ENCODE results near the gene KCNJ15.

The KCNJ15 gene

GRCh38 chr21:38300141-38300578 lies 43.4 kb downstream of the KCNJ15 start:
- no peak for TF ChIP-seq CTCF (IDR thresholded peaks at IDR 0.05; ENCODE audit: extremely low read depth, missing control alignments)
- DNase-seq (ENCODE audit: low spot score), result no peak

GRCh38 chr21:38301321-38302214 lies 44.8 kb downstream of the KCNJ15 start:
- DNase-seq (ENCODE audit: low spot score), result no peak
- TF ChIP-seq CTCF (IDR thresholded peaks at IDR 0.05; ENCODE audit: extremely low read depth, missing control alignments), result no peak

GRCh38 chr21:38303300-38303699 lies 46.5 kb downstream of the KCNJ15 start:
- DNase-seq (ENCODE audit: low spot score), result no peak
- no peak for TF ChIP-seq CTCF (IDR thresholded peaks at IDR 0.05; ENCODE audit: extremely low read depth, missing control alignments)

GRCh38 chr21:38306433-38307141 lies 49.8 kb downstream of the KCNJ15 start:
- no peak for TF ChIP-seq CTCF (IDR thresholded peaks at IDR 0.05; ENCODE audit: extremely low read depth, missing control alignments)
- no peak for DNase-seq (ENCODE audit: low spot score)

GRCh38 chr21:38307771-38308531 lies 51.2 kb downstream of the KCNJ15 start:
- TF ChIP-seq CTCF (IDR thresholded peaks at IDR 0.05; ENCODE audit: extremely low read depth, missing control alignments), result no peak

GRCh38 chr21:38308532-38309119 lies 51.8 kb downstream of the KCNJ15 start:
- no peak for DNase-seq (ENCODE audit: low spot score)
- TF ChIP-seq CTCF (IDR thresholded peaks at IDR 0.05; ENCODE audit: extremely low read depth, missing control alignments), result no peak

More at GRCh38 chr21:38307771-38308531, 51.2 kb downstream of the KCNJ15 start:
- DNase-seq (ENCODE audit: low spot score), result no peak

Measured in GM20000 (cell line).